MV-4-11 (cell line): ENCODE results near the gene TRAF2.
"Not testable (repeated sequence)": the region's sequence is repeated elsewhere in the genome, so short reads cannot be mapped to it uniquely, and the experiment has no call there.

Source experiments
- DNase-seq: peaks from one replicate; lab custom pipeline; 2025; lab: John Stamatoyannopoulos, UW

The TRAF2 gene

GRCh38 chr9:136857581-136858412 lies 28.5 kb upstream of the TRAF2 start:
- DNase-seq = no peak

GRCh38 chr9:136858452-136858843 lies 27.9 kb upstream of the TRAF2 start:
- DNase-seq = no peak

GRCh38 chr9:136858844-136859757 lies 27.2 kb upstream of the TRAF2 start:
- DNase-seq = no peak

- no peak for DNase-seq
Observed at GRCh38 chr9:136860529-136860928, 25.8 kb upstream of the TRAF2 start.

- DNase-seq = no peak
Observed at GRCh38 chr9:136860933-136861873, 25.1 kb upstream of the TRAF2 start.

GRCh38 chr9:136861874-136862457 lies 24.4 kb upstream of the TRAF2 start:
- DNase-seq = no peak

GRCh38 chr9:136862849-136863622 lies 23.3 kb upstream of the TRAF2 start:
- no peak for DNase-seq

GRCh38 chr9:136863623-136864273 lies 22.6 kb upstream of the TRAF2 start:
- DNase-seq = no peak

GRCh38 chr9:136865041-136865767 lies 21.1 kb upstream of the TRAF2 start:
- no peak for DNase-seq

- no peak for DNase-seq
Observed at GRCh38 chr9:136865768-136866103, 20.6 kb upstream of the TRAF2 start.

GRCh38 chr9:136866898-136867421 lies 19.4 kb upstream of the TRAF2 start:
- not testable (repeated sequence) for DNase-seq

- DNase-seq = no peak
Observed at GRCh38 chr9:136867480-136867879, 18.8 kb upstream of the TRAF2 start.

- DNase-seq = no peak
Observed at GRCh38 chr9:136867917-136868316, 18.4 kb upstream of the TRAF2 start.

- no peak for DNase-seq
Observed at GRCh38 chr9:136868644-136869043, 17.7 kb upstream of the TRAF2 start.

GRCh38 chr9:136869611-136870010 lies 16.7 kb upstream of the TRAF2 start:
- DNase-seq = not testable (repeated sequence)

- no peak for DNase-seq
Observed at GRCh38 chr9:136875155-136875554, 11.2 kb upstream of the TRAF2 start.

GRCh38 chr9:136876476-136876875 lies 9.8 kb upstream of the TRAF2 start:
- no peak for DNase-seq

- DNase-seq = peak; percentile 30
Observed at GRCh38 chr9:136880651-136881050, 5.7 kb upstream of the TRAF2 start.

GRCh38 chr9:136881691-136882108 lies 4.6 kb upstream of the TRAF2 start:
- peak; percentile 45 for DNase-seq
